Adipose tissue (tissue), 3 donors: ENCODE results near the gene GSTA5. TPM values are rescaled to one million over a fixed set of nuclear protein-coding genes. Genes with fewer than 3 reads are reported as not detected.
"Not testable (repeated sequence)": the region's sequence is repeated elsewhere in the genome, so short reads cannot be mapped to it uniquely, and the experiment has no call there.

Experiments used
- H3K27ac ChIP-seq: one replicate; pipeline ENCODE4 v1.5.1; 2013; ENCODE audit warnings: low read depth, low read length
- WGBS, 3 donors: extraction: QIAGEN DNeasy Blood & Tissue Kit; methylation state at CpG; one replicate each; pipeline ENCODE4 v1.1.7; 2013; 5-methylcytosine and 5-hydroxymethylcytosine counted together
- polyA plus RNA-seq, 3 donors: library from polyadenylated mRNA; stranded (reverse); fragments of 200-250 nt; gene quantifications; one replicate each; pipeline ENCODE4 v1.2.3, GENCODE V29; 2013
- donor health status: healthy with polysubstance abuse.
- donor health status: Bipolar disorder and iron deficiency.
- donor health status: healthy.

Gene GSTA5
- not detected for polyA plus RNA-seq

DNA sequence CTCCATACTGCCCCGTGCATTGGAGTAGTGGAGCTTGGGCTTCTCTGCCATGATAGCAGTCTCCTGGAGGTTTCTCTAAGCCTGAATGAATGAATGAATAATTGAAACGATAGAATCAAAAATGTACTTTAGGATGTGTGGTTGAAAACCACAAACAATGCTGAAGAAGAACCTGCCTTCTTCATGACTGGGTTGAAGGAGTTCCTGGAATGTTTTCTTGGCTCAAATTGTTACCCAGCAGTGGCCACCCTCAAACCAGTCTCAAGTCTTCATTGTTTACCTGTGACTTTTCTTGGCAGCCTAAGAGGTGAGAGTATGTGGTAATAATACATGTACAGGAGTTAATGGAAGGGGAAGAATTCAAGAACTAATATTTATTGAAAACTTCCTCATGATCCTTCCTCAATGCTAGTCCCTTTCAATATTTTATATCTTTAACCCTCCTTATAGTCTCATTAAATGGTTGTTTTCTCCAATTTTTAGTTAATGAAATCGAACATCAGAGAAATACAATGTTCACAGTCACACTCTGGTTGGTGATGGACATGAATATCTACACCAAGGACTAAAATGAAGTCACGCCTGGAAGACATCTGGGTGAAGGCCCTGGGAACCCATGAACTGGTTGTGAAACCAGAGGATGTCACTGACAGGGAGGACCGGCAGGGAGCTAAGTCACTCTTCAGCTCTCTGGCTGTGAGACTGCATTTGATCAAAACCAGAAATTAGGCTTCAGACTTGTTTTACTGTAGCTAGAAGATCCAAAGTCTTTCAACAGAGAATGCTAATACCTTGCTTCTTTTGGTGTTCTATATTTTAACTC lies at the start of gene GSTA5:
Gene GSTA5 (minus strand): TSS at position 51 of the 823 bp plus-strand sequence.
- 76 to 87% (median 76%) methylated on average over 5 of the region's 5 CpGs for WGBS, 3 donors
- no peak within 1 kb of the TSS for H3K27ac ChIP-seq

GRCh38 chr6:52890018-52890417 lies 49.4 kb upstream of the GSTA5 start:
- no peak overlapping the region for H3K27ac ChIP-seq
- 72 to 92% (median 80%) methylated on average over 3 of the region's 3 CpGs for WGBS, 3 donors

GRCh38 chr6:52887910-52888524 lies 47.4 kb upstream of the GSTA5 start:
- no peak overlapping the region for H3K27ac ChIP-seq
- 84 to 87% (median 84%) methylated on average over 3 of the region's 3 CpGs for WGBS, 3 donors

GRCh38 chr6:52881996-52882841 lies 41.6 kb upstream of the GSTA5 start:
- no peak overlapping the region for H3K27ac ChIP-seq
- 8 to 10% (median 10%) methylated on average over 18 of the region's 18 CpGs for WGBS, 3 donors

DNA sequence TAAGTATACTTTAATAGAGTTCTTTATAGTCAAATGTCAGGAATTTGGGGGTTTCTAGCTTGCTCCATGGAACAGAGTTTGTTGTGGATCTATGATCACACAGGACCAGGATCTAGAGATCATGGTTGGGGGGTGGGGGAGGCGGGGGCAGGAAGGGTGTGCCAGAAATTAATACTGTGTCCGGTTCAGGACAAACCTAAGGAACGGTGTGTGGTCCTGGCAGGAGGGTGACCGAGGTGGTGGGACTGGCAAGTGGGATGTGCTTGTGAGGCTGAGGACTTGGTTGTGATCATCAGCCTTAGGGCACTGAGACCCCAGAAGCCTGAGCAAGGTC lies 41.0 kb upstream of the GSTA5 start:
- no peak overlapping the region for H3K27ac ChIP-seq
- WGBS, 3 donors: 34 to 52% (median 48%) methylated on average over 3 to 4 of the region's 4 CpGs

DNA sequence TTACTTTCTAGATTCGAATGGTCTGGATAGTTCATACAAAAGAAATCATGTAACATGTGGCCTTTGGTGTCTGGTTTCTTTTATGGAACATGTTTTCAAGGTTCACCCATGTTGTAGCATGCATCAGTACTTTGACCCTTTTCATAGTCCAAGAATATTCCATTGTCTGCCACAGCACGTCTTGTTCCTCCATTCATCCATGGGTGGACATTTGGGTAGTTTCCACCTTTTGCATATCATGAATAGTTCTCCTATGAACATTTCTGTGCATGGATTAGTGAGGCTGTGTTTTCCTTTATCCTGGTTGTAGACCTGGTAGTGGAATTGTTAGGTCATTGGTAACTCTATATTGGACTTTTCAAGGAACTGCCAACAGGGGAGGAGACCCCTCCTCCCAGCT lies 37.2 kb upstream of the GSTA5 start:
- no peak overlapping the region for H3K27ac ChIP-seq
- 72 to 84% (median 76%) methylated on average over 2 of the region's 2 CpGs for whole genome bisulfite sequencing, 3 donors

- no peak overlapping the region for H3K27ac ChIP-seq
- 68 to 80% (median 75%) methylated on average over 3 of the region's 3 CpGs for WGBS, 3 donors
These were observed 36.6 kb upstream of the GSTA5 start for GRCh38 chr6:52877168-52877567.

DNA sequence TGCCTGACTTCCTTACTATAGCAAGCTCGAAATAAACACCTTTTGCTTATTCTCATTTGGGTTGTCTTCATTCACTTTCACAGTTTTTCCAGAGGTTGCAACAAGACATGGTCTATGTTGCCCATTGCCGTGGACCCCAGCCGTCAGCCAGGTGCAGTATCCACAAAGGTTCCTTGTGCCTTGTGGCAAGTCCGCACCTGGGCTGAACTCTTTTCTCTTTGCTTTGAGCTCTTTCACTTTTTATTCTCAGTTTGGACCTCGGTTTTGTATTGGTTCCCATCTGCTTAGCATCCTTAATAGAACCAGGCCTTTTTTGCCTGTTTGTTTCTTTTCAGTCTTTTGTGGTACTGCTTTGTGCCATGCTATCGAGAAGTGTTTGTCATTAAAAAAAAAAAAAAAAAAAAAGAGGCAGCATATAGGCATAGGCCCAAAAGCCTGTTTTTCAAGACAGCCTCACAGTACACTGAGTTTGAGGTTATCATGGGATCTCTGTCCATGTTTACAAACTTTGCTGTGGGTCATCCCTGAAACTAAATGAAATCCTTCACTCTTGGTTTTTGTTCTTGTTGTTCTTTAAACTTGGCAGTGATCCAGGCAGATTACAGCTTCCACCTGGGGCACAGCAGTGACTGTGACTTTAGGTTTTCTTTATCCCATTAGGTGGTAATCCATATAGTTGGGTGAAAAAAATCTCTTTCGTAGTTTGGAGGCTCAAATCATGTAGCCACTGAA lies 35.6 kb upstream of the GSTA5 start:
- WGBS, 3 donors: 83 to 89% (median 84%) methylated on average over 7 of the region's 7 CpGs
- no peak overlapping the region for H3K27ac ChIP-seq

DNA sequence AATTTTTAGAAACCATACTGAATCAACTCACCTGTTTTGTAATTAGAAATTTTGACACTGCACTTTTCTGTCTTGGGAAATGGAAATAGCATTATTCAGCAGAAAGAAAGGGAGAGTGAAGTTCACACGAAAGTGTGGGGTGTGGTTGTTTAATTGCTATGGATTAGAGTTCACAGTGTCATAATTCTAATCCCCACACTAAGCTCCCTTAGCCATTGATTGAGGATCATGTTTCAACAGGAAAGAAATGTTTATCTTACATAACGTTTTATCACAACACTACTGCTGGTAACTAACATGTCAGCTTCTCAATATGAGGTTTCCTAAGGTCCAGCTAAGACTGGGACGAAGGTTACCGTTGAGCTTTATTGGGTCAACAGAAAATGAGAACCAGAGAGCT lies 31.4 kb upstream of the GSTA5 start:
- no peak overlapping the region for H3K27ac ChIP-seq
- 26 to 58% (median 45%) methylated on average over 4 of the region's 4 CpGs for WGBS, 3 donors

DNA sequence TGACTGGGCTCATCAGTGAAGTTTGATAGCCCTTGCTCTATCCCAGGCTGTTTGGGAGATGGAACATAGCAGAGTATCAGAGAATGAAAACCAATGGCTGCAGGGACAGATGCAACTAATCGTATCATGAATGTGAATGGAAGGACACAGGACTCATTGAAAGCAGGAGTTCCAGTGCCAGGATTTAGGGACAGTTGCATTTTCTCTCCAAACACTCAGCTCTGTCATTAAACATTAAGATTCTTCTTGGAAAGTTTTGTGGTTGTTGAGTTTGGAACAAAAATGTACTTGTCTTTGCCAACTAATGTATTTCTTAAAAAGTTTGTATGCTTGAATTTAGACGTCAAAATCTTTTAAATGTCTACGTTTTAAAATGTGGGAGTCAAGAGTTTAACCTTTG lies 31.0 kb upstream of the GSTA5 start:
- H3K27ac ChIP-seq: no peak overlapping the region
- 63 to 71% (median 67%) methylated on average over 3 of the region's 3 CpGs for WGBS, 3 donors

DNA sequence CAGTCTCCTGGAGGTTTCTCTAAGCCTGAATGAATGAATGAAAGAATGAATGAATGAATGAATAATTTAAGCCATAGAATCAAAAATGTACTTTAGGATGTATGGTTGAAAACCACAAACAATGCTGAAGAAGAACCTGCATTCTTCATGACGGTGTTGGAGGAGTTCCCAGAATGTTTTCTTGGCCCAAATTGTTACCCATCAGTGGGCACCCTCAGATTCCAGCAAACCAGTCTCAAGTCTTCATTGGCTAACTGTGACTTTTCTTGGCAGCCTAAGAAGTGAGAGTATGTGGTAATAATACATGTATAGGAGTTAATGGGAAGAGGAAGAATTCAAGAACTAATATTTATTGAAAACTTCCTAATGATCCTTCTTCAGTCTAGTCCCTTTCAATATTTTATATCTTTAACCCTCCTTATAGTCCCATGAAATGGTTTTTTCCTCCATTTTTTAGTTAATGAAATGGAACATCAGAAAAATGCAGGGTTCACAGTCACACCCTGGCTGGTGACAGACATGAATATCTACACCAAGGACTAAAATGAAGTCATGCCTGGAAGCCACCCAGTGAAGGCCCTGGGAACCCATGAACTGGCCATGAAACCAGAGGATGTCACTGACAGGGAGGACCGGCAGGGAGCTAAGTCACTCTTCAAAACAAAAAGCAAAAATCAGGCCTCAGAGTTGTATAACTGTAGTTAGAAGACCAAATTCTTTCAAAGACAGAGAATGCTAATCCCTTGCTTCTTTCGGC lies 29.9 kb upstream of the GSTA5 start:
- WGBS, 3 donors: 76 to 91% (median 79%) methylated on average over 3 of the region's 3 CpGs
- not testable (repeated sequence) for H3K27ac ChIP-seq

GRCh38 chr6:52868899-52869298 lies 28.3 kb upstream of the GSTA5 start:
- 65 to 70% (median 70%) methylated on average over 5 of the region's 5 CpGs for WGBS, 3 donors
- H3K27ac ChIP-seq: not testable (repeated sequence)

- WGBS, 3 donors: 85 to 89% (median 88%) methylated on average over 1 of the region's 1 CpG
These were observed 27.6 kb upstream of the GSTA5 start for GRCh38 chr6:52868240-52868639.

DNA sequence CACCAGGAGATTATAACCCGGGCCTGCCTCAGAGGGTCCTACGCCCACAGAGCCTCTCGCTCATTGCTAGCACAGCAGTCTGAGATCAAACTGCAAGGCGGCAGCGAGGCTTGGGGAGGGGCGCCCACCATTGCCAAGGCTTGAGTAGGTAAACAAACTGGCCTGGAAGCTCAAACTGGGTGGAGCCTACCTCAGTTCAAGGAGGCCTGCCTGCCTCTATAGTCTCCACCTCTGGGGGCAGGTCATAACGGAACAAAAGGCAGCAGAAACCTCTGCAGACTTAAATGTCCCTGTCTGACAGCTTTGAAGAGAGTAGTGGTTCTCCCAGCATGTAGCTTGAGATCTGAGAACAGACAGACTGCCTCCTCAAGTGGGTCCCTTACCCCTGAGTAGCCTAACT lies 20.5 kb upstream of the GSTA5 start:
- WGBS, 3 donors: 44 to 89% (median 88%) methylated on average over 7 of the region's 7 CpGs
- H3K27ac ChIP-seq: not testable (repeated sequence)

More at GRCh38 chr6:52868240-52868639, 27.6 kb upstream of the GSTA5 start:
- no peak overlapping the region for H3K27ac ChIP-seq

- H3K27ac ChIP-seq: no peak overlapping the region
- 85 to 93% (median 87%) methylated on average over 4 of the region's 4 CpGs for WGBS, 3 donors
These were observed 17.8 kb upstream of the GSTA5 start for GRCh38 chr6:52858416-52858815.

DNA sequence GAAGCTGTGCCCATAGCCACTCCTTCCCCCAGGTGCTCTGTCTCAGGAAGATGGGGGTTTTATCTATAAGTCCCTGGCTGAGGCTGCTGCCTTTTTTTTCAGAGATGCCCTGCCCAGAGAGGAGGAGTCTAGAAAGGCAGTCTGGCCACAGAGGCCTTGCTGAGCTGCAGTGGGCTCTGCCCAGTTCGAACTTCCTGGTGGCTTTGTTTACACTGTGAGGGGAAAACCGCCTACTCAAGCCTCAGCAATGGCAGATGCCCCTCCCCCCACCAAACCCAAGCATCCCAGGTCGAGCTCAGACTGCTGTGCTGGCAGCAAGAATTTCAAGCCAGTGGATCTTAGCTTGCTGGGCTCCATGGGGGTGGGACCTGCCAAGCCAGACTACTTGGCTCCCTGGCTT lies 15.5 kb upstream of the GSTA5 start:
- not testable (repeated sequence) for H3K27ac ChIP-seq
- WGBS, 3 donors: 10 to 20% (median 13%) methylated on average over 3 of the region's 3 CpGs

DNA sequence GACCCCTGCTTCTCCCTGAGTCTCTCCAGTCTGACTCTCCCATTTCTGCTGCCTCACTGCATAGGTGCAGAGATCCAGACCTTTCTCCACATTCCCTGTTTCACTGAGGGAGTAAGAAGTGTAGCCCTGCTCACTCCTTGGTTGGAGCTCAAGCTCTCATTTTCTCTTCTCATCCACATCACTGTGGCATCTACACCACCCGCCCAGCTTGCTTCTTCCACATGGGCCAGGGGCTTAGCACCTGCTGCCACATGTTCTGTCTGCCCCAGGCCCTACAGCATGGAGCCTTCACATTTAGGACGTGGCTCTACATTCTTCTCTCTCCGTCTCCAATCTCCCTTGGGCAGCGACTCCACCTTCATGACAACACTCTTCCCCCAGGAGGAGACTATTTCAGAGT lies 8.5 kb upstream of the GSTA5 start:
- H3K27ac ChIP-seq: no peak overlapping the region
- 85 to 92% (median 86%) methylated on average over 4 of the region's 4 CpGs for WGBS, 3 donors

DNA sequence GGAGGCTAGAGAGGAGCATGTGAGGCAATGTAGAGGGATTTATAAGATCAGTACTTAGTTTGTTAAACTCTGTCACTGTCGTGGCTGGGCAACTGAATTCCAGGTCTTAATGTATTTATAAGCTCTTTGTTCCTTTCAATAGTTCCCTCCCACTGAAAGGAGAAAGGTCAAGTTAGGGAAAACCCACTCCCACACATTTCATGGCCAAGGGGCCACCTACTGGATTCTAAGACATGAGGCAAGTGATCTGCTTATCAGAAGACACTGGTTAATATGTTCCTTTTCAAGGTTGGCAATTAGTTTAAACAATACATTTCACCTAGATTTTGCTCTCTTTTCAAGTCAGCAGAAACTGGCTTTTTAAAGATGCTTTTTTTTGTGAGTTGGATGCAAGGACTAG lies 5.4 kb upstream of the GSTA5 start:
- H3K27ac ChIP-seq: no peak overlapping the region
- 33 to 57% (median 39%) methylated on average over 1 of the region's 1 CpG for WGBS, 3 donors
